Measurements from ENCODE around the gene UNC45A.

DNA sequence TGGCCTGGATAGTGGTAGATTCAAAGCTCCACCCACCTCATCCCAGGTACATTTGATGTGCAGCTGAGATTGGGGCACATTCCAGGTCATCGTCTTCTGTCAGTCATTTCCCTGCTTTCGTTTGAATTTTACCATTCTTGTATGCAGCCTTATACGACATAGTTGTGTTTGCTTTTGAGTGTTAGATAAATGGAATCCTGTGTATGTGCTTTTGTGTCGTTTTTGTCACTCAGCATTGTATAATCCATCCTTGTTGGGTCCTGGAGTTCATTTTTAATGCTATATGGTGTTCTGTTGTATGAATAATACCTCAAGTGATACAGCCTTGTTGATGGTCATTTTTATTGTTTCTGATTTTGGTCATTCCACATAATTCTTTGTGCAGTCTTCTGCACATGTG lies 26.9 kb downstream of the UNC45A start:
- TF ChIP-seq POLR2A (IDR thresholded peaks at IDR 0.05; ENCODE audit: low read depth, low read length), result no peak
- TF ChIP-seq, protein P1, sequence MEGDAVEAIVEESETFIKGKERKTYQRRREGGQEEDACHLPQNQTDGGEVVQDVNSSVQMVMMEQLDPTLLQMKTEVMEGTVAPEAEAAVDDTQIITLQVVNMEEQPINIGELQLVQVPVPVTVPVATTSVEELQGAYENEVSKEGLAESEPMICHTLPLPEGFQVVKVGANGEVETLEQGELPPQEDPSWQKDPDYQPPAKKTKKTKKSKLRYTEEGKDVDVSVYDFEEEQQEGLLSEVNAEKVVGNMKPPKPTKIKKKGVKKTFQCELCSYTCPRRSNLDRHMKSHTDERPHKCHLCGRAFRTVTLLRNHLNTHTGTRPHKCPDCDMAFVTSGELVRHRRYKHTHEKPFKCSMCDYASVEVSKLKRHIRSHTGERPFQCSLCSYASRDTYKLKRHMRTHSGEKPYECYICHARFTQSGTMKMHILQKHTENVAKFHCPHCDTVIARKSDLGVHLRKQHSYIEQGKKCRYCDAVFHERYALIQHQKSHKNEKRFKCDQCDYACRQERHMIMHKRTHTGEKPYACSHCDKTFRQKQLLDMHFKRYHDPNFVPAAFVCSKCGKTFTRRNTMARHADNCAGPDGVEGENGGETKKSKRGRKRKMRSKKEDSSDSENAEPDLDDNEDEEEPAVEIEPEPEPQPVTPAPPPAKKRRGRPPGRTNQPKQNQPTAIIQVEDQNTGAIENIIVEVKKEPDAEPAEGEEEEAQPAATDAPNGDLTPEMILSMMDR (conservative IDR thresholded peaks at IDR 0.05; ENCODE audit: low read depth, low read length), result no peak
- no peak for TF ChIP-seq CHD1 (IDR thresholded peaks at IDR 0.05; ENCODE audit: low read depth, low read length)
- TF ChIP-seq MAFK (IDR thresholded peaks at IDR 0.05; ENCODE audit: low read depth, low read length), result no peak
- no peak for TF ChIP-seq CEBPB (IDR thresholded peaks at IDR 0.05; ENCODE audit: low read depth, low read length)
- TF ChIP-seq RAD21 (IDR thresholded peaks at IDR 0.05; ENCODE audit: low read length), result no peak
- TF ChIP-seq SMC3 (IDR thresholded peaks at IDR 0.05; ENCODE audit: low read depth, low read length), result no peak
- TF ChIP-seq MXI1 (IDR thresholded peaks at IDR 0.05; ENCODE audit: borderline replicate concordance, low read depth, low read length), result no peak
- TF ChIP-seq NFE2L2 (IDR thresholded peaks at IDR 0.05; ENCODE audit: low read depth, low read length), result no peak
- TF ChIP-seq, protein P2, sequence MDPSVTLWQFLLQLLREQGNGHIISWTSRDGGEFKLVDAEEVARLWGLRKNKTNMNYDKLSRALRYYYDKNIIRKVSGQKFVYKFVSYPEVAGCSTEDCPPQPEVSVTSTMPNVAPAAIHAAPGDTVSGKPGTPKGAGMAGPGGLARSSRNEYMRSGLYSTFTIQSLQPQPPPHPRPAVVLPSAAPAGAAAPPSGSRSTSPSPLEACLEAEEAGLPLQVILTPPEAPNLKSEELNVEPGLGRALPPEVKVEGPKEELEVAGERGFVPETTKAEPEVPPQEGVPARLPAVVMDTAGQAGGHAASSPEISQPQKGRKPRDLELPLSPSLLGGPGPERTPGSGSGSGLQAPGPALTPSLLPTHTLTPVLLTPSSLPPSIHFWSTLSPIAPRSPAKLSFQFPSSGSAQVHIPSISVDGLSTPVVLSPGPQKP (IDR thresholded peaks at IDR 0.05; ENCODE audit: borderline replicate concordance, low read depth, low read length), result no peak
- no peak for TF ChIP-seq MAZ (IDR thresholded peaks at IDR 0.05; ENCODE audit: borderline replicate concordance, low read depth, low read length)

Measured in IMR-90 (cell line).